ENCODE data around the gene KCNA5. TPM values are rescaled to one million over a fixed set of nuclear protein-coding genes. Genes with fewer than 3 reads are reported as not detected.

The KCNA5 gene
- total RNA-seq, 2 donors from 2014 or later = 0.68 TPM; not detected in 1

GRCh38 chr12:5032821-5033220 is 10.9 kb upstream of the KCNA5 start:
- Histone ChIP-seq H3K4me1 (replicated peaks) (no peaks in the 10 kb centered on the region), H3K27ac (no peak overlapping the region), H3K4me3 (no peak overlapping the region), H3K27me3 (replicated peaks; ENCODE audit: insufficient read depth) (no peaks in the 10 kb centered on the region), H3K9me3 (no peaks in the 10 kb centered on the region), H3K36me3 (no peaks in the 10 kb centered on the region)
- TF ChIP-seq POLR2AphosphoS5 (IDR thresholded peaks at IDR 0.05) = no peak
- TF ChIP-seq POLR2A (IDR thresholded peaks at IDR 0.05) = no peak
- TF ChIP-seq, protein P1, sequence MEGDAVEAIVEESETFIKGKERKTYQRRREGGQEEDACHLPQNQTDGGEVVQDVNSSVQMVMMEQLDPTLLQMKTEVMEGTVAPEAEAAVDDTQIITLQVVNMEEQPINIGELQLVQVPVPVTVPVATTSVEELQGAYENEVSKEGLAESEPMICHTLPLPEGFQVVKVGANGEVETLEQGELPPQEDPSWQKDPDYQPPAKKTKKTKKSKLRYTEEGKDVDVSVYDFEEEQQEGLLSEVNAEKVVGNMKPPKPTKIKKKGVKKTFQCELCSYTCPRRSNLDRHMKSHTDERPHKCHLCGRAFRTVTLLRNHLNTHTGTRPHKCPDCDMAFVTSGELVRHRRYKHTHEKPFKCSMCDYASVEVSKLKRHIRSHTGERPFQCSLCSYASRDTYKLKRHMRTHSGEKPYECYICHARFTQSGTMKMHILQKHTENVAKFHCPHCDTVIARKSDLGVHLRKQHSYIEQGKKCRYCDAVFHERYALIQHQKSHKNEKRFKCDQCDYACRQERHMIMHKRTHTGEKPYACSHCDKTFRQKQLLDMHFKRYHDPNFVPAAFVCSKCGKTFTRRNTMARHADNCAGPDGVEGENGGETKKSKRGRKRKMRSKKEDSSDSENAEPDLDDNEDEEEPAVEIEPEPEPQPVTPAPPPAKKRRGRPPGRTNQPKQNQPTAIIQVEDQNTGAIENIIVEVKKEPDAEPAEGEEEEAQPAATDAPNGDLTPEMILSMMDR (IDR thresholded peaks at IDR 0.05) = no peak
- no peak for DNase-seq (ENCODE audit: low spot score)
- WGBS = 94% methylated on average over 11 of the region's 11 CpGs
- intact Hi-C loops (cut with DNase I) = no loop called here

DNA sequence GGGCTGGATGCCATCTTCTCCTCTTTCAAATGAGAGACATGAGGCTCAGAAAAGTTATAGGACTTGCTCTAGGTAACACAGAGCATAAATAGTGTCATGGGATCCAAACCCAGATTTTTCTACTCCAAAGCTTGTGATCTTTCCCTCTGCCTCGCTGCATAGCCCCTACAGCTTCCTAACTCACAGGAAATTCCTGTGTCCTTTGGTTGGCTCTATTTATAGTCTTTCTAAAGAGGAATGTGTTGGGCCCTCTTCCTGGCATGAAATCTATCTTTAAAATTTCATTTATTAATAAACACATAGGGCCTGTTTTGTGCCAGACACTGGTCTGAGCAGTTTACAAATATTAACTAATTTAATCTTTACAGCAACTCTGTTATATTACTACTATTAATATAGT is 9.8 kb upstream of the KCNA5 start:
- 84% methylated on average over 1 of the region's 1 CpG for WGBS
- Histone ChIP-seq H3K27me3 (replicated peaks; ENCODE audit: insufficient read depth) (no peaks in the 10 kb centered on the region), H3K27ac (no peak overlapping the region), H3K36me3 (no peaks in the 10 kb centered on the region), H3K4me1 (replicated peaks) (no peaks in the 10 kb centered on the region), H3K9me3 (no peaks in the 10 kb centered on the region), H3K4me3 (no peak overlapping the region)
- no peak for DNase-seq (ENCODE audit: low spot score)
- TF ChIP-seq, protein P1 (IDR thresholded peaks at IDR 0.05) = no peak
- TF ChIP-seq POLR2AphosphoS5 (IDR thresholded peaks at IDR 0.05) (no peak), POLR2A (IDR thresholded peaks at IDR 0.05) (no peak)
- intact Hi-C loops (cut with DNase I) = no loop called here

- Histone ChIP-seq H3K36me3 (no peaks in the 10 kb centered on the region), H3K27me3 (replicated peaks; ENCODE audit: insufficient read depth) (no peaks in the 10 kb centered on the region), H3K4me1 (replicated peaks) (no peaks in the 10 kb centered on the region), H3K4me3 (no peak overlapping the region), H3K27ac (no peak overlapping the region), H3K9me3 (no peaks in the 10 kb centered on the region)
- no peak for DNase-seq (ENCODE audit: low spot score)
- TF ChIP-seq, protein P1 (IDR thresholded peaks at IDR 0.05) = no peak
- TF ChIP-seq POLR2A (IDR thresholded peaks at IDR 0.05) (no peak), POLR2AphosphoS5 (IDR thresholded peaks at IDR 0.05) (no peak)
- 81% methylated on average over 5 of the region's 5 CpGs for WGBS
- intact Hi-C loops (cut with DNase I) = no loop called here
These were observed 9.1 kb upstream of the KCNA5 start for GRCh38 chr12:5034603-5035002.

DNA sequence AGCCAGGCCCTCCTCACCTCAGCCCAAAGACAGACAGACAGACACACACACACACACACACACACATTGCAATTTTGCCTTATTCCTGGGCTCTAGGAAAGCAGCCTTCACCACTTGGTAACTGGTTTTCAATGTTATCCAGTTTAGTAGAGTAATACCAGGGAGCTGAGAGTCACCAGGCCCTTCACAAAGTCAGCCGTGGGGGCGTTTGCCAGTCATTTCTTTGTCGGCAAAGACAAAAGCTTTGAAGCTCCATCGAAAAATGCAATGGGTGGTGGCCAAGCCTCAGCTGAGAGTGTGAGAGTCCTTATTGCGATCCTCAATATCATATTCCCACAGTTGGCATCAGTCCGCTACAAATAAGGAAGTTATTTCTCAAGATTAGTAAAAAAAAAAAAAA is 8.1 kb upstream of the KCNA5 start:
- Histone ChIP-seq H3K4me3 (no peak overlapping the region), H3K36me3 (no peaks in the 10 kb centered on the region), H3K9me3 (no peaks in the 10 kb centered on the region), H3K27ac (no peak overlapping the region), H3K4me1 (replicated peaks) (no peaks in the 10 kb centered on the region), H3K27me3 (replicated peaks; ENCODE audit: insufficient read depth) (no peaks in the 10 kb centered on the region)
- intact Hi-C loops (cut with DNase I) = no loop called here
- DNase-seq (ENCODE audit: low spot score) = no peak
- 79% methylated on average over 6 of the region's 6 CpGs for WGBS
- TF ChIP-seq POLR2AphosphoS5 (IDR thresholded peaks at IDR 0.05) (no peak), POLR2A (IDR thresholded peaks at IDR 0.05) (no peak)
- TF ChIP-seq, protein P1 (IDR thresholded peaks at IDR 0.05) = no peak

DNA sequence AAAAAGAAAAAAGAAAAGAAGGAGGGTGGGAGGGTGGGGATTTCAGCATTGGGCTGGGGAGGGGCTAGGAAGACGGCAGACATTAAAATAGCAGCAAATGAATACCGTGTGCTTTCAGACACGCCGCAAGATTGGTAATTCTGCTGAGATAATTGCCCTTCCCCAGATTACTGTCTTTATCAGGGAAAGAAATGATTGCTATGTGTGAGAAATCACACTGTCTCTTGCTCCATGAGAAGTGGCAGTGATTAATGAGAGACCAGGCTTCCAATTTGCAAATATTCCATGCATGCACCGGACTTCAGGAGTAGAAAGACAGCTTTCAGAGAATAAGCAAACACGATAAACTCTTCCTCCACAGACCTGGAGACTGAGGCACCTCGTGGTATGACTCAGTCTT is 7.6 kb upstream of the KCNA5 start:
- Histone ChIP-seq H3K27ac (no peak overlapping the region), H3K4me1 (replicated peaks) (no peaks in the 10 kb centered on the region), H3K4me3 (no peak overlapping the region), H3K9me3 (no peaks in the 10 kb centered on the region), H3K27me3 (replicated peaks; ENCODE audit: insufficient read depth) (no peaks in the 10 kb centered on the region), H3K36me3 (no peaks in the 10 kb centered on the region)
- DNase-seq (ENCODE audit: low spot score) = no peak
- TF ChIP-seq POLR2AphosphoS5 (IDR thresholded peaks at IDR 0.05) = no peak
- TF ChIP-seq, protein P1 (IDR thresholded peaks at IDR 0.05) = no peak
- TF ChIP-seq POLR2A (IDR thresholded peaks at IDR 0.05) = no peak
- intact Hi-C loops (cut with DNase I) = no loop called here
- 61% methylated on average over 7 of the region's 7 CpGs for WGBS
